CD4-positive, alpha-beta T cell treated with Interleukin-4 for 1 hour (primary cell): ENCODE results near the gene ZNF407.
"Not testable (repeated sequence)": the region's sequence is repeated elsewhere in the genome, so short reads cannot be mapped to it uniquely, and the experiment has no call there.

Source experiments
- DNase-seq, 2 donors: peaks; one replicate each; pipeline ENCODE4 v3.0.0-alpha.2; 2020 to 2022

Gene ZNF407

DNA sequence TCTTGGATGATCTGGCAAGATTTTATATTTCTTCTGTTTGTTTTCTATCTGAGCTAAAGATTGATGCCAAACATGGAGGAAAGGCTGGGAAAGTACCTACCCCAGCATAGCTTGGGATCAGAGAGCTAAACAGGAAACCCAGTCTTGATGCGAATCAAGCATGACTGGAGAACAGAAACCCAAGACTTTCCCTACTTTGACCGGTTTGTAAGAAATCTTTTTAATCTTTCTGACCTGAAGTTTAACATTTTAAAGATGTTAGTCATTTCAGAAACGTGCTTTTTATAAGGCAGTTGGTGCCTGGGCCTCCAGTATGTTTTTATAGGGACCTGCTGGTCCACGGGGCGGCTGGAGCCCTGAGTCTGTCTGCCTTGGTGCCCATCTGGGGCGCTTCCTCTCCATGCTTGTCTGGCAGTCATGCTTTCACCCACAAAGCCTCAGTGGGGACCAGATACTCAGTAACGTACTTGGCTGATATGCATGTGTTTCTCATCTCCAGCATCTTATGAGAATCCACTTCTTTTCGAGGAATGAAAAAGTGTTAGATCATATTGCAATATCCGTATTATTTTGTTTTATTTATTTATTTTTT, 344.7 kb downstream of the ZNF407 start:
- DNase-seq = peak in 1 of 2 donors; percentile 24

DNA sequence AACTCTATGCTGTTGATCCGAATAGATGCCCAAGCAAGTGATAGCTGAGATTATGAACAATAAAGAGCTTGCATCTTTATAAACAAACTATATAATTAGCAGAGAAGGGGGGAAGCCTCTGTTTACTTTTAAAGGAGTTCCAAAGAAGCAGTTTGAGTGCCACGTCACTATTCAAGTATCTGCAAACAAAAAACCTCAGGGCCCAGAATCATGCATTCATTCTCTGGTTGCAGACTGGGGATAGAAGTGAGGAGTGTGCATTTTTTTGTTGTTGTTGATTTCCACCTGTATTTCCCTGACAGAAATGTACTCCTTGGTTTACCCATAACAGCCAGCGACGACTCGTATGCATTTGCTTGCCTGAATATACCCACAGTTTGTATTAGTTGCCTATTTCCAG, 347.0 kb downstream of the ZNF407 start:
- no peak for DNase-seq

- DNase-seq = no peak
Observed at GRCh38 chr18:74945774-74946545, 348.3 kb downstream of the ZNF407 start.

- no peak for DNase-seq
Observed at GRCh38 chr18:74946646-74947375, 349.1 kb downstream of the ZNF407 start.

DNA sequence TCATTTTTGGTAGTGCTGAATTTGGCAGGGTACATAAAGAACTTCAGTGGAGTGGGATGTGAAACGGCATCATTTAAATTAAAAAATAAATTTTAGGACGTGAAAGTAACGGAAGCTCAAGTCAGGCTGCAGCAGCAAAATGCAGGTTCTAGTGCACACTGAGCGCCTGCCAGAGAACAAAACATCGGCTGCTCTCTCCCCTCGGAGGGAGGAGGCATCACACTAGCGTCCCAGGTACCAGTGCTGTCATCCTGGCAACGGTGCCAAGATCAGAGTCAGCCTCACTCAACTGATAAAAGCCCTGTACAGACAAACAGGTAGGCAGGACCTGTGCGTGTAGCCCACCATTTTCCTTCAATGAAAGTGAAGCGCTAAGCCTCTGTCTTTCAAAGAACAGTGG, 349.7 kb downstream of the ZNF407 start:
- no peak for DNase-seq

DNA sequence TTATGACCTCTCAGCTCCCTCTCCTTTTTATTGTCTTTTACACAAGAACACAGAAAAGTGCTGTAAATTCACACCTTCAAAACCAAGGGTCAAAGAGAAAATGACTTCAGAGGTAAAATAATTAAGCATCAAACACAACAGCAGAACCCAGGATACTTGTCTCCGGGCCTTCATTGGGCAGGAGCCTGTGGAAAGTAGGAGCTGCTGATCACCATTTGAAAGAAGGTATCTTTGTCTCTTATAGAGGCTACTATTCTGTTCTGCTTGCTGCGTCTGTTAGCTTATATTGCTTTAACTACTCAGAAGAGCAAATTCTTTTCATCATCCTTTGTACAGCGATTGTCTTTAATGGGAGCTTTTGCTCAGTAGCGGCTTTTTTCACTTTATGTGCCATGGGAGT, 350.2 kb downstream of the ZNF407 start:
- no peak for DNase-seq

GRCh38 chr18:74949611-74950010, 351.9 kb downstream of the ZNF407 start:
- DNase-seq = no peak

- DNase-seq = peak in 1 of 2 donors; percentile 6
Observed at GRCh38 chr18:74950479-74950878, 352.8 kb downstream of the ZNF407 start.

- DNase-seq = peak in 1 of 2 donors; percentile 33
Observed at GRCh38 chr18:74951165-74951760, 353.6 kb downstream of the ZNF407 start.

GRCh38 chr18:74957588-74958224, 360.0 kb downstream of the ZNF407 start:
- DNase-seq = no peak

DNA sequence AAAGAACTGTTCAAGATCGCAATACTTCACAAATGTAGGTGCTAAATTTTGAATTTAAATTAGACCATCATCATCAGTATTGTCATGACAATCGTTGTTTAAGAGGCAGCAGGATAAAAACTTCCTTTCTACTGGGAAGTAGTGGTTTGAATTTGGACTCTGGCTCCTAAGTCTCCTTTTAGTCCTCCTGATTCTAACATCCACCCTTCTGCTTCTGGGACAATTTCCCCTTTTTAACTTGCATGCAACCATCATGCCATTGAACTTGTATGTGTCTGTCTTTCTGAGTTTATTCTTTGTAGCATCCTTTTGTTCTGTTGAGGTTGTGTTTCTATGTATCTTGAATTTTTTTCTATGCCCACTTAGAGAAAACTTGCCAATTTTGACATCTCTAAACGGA, 361.5 kb downstream of the ZNF407 start:
- no peak for DNase-seq

DNA sequence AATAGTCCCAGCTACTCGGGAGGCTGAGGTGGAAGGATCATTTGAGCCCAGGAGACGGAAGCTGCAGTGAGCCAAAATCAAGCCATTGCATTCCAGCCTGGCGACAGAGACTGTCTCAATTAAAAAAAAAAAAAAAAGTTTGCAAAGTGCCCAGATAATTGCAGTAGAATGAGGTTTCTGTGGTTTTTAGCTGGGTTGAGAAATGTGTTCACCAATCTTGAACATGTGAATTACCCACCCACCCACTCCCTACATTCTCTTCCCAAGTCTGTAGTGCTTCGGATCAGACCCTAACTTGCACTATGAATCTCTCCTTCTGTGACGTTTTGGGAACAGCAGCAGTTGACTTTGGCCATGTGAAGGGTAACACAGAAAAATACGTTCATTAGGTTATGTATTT, 363.9 kb downstream of the ZNF407 start:
- DNase-seq = no peak

GRCh38 chr18:74963820-74964446, 366.3 kb downstream of the ZNF407 start:
- peak in 1 of 2 donors; percentile 26 for DNase-seq

GRCh38 chr18:74965682-74966081, 368.0 kb downstream of the ZNF407 start:
- no peak for DNase-seq

- DNase-seq = no peak
Observed at GRCh38 chr18:74967438-74967837, 369.8 kb downstream of the ZNF407 start.

DNA sequence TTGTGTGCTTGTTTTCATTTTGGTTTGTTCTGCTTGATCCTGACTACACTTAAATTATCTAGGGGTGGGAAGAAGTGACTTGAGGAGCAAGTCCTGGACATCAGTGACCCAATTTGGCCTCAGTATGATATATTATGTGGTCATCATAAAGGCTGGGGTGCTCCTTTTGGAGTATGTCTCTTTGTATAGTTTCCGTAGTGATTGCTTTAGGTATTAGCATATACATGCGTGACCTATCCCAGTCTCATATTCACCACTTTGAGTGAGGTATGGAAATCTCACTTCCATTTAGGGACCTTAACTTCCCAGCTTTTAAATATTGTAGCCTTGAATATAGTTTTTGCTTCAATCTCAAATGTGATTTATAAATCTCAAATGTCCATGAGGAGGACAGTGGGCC, 370.3 kb downstream of the ZNF407 start:
- DNase-seq = no peak

DNA sequence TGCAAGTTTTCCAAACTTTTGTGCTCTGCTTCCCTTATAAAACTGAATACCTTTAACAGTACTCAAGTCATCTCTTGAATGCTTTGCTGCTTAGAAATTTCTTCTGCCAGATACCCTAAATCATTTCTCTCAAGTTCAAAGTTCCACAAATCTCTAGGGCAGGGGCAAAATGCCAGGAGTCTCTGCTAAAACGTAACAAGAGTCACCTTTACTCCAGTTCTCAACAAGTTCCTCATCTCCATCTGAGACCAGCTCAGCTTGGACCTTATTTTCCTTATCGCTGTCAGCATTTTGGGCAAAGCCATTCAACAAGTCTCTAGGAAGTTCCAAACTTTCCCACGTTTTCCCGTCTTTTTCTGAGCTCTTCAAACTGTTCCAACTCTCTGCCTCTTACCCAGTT, 373.7 kb downstream of the ZNF407 start:
- not testable (repeated sequence) for DNase-seq

DNA sequence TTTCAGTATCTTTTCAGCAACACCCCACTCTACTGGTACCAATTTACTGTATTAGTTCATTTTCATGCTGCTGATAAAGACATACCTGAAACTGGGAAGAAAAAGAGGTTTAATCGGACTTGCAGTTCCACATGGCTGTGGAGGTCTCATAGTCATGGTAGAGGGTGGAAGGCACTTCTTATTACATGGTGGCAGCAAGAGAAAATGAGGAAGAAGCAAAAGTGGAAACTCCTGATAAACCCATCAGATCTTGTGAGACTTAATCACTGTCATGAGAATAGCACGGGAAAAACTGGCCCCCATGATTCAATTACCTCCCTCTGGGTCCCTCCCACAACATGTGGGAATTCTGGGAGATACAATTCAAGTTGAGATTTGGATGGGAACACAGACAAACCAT, 374.1 kb downstream of the ZNF407 start:
- not testable (repeated sequence) for DNase-seq

- no peak for DNase-seq
Observed at GRCh38 chr18:74972354-74972753, 374.7 kb downstream of the ZNF407 start.

GRCh38 chr18:74975001-74975400, 377.3 kb downstream of the ZNF407 start:
- DNase-seq = no peak

DNA sequence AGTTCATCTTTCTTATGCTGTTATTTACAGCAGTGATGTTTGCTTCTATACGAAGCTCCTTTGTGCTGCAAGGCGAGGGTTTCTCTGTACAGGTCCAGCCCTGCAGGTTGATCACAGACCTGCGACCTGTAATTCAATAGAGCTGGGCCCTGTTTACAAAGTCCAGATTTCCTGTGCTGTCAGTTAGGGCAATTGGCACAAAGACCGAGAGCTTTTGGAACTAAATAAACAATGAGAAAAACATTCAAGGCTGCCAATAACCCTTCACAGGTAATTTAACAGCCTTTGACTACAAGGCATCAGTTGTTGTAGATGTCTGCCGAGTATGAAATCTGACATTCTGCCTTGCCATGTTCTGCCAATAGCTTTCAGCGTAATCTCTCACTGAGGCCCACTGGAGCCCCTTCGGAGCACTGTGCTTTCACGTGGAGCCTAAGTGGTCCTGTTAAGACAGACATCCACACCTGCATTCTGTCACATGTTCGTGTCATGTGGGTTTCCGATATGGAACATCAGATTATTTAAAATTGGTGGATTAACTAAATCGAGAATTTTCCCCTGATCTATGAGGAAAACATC, 378.8 kb downstream of the ZNF407 start:
- no peak for DNase-seq

GRCh38 chr18:74977041-74977440, 379.4 kb downstream of the ZNF407 start:
- no peak for DNase-seq
